ENCODE measurements around the gene BBS9.

BBS9 gene

DNA sequence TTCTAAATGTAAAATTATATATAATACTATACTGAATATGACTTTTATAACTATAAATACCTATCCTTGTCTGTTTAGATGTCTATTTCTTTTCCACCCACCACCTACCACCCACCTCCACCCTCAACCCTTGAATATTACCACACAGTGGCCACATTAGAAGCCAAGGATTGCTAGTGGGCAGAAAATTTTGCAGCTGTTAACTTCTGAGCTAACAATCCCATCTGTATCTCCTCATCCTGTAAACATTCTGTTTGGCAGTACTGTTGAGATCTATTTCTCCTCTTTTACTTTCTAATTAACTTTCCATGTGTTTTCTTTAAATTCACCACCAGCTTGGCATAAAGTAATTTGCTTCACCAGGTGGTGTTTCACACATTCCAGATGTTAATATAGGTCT is 494.9 kb downstream of the BBS9 start:
- TF ChIP-seq, protein P1, sequence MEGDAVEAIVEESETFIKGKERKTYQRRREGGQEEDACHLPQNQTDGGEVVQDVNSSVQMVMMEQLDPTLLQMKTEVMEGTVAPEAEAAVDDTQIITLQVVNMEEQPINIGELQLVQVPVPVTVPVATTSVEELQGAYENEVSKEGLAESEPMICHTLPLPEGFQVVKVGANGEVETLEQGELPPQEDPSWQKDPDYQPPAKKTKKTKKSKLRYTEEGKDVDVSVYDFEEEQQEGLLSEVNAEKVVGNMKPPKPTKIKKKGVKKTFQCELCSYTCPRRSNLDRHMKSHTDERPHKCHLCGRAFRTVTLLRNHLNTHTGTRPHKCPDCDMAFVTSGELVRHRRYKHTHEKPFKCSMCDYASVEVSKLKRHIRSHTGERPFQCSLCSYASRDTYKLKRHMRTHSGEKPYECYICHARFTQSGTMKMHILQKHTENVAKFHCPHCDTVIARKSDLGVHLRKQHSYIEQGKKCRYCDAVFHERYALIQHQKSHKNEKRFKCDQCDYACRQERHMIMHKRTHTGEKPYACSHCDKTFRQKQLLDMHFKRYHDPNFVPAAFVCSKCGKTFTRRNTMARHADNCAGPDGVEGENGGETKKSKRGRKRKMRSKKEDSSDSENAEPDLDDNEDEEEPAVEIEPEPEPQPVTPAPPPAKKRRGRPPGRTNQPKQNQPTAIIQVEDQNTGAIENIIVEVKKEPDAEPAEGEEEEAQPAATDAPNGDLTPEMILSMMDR (IDR thresholded peaks at IDR 0.05; ENCODE audit: control insufficient read depth, extremely low read depth, insufficient read depth): no peak
- no peak for DNase-seq (ENCODE audit: low read depth)
- H3K4me3 ChIP-seq (ENCODE audit: low read depth, low read length): no peak overlapping the region

DNA sequence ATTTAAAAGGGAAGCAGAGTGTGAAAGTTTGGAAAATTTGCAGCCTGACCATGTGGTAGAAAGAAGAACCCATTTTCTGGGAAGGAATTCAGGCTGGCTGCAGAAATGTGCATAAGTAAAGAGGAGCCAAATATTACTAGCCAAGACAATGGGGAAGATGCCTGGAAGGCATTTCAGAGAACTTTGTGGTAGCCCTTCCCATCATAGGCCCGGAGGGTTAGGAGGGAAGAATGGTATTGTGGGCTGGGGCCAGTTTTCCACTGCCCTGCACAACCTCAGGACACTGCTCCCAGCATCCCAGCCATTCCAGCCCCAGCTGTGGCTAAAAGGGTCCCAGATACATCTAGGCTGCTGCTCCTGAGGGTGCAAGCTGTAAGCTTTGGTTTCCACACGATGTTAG is 497.5 kb downstream of the BBS9 start:
- no peak overlapping the region for H3K4me3 ChIP-seq (ENCODE audit: low read depth, low read length)
- DNase-seq (ENCODE audit: low read depth): no peak
- TF ChIP-seq, protein P1 (IDR thresholded peaks at IDR 0.05; ENCODE audit: control insufficient read depth, extremely low read depth, insufficient read depth): no peak

DNA sequence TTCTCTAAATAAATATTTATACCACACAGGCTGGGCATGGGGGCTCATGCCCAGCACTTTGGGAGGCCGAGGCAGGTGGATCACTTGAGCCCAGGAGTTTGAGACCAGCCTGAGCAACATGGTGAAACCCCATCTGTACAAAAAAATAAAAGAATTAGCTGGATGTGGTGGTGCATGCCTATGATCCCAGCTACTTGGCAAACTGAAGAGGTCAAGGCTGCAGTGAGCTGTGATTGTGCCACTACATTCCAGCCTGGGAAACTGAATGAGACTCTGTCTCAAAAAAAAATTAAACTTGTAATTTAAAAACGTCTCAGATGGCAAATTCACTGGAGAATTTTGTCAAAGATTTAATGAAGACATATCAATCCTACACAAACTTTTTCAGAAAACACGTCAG is 498.4 kb downstream of the BBS9 start:
- DNase-seq (ENCODE audit: low read depth): no peak
- no peak overlapping the region for H3K4me3 ChIP-seq (ENCODE audit: low read depth, low read length)
- TF ChIP-seq, protein P1 (IDR thresholded peaks at IDR 0.05; ENCODE audit: control insufficient read depth, extremely low read depth, insufficient read depth): no peak

DNA sequence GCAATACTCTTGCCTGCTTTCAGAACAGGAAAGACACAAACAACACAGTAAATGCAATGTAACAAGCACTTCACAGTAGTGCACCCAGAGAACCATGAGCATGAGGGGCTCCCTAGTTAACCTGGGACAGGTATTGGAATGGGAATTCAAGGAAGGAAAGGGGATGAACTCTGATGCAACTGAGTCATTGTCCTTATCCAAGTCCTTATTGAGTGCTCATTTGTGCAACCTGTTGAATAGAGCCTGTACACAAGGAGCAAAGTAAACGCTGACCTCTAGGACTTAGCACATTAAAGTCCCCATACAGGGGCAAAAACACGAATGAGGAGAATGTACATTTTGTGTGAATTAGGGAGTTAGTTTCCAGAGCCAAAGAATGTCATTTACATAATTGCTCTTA is 499.5 kb downstream of the BBS9 start:
- no peak for DNase-seq (ENCODE audit: low read depth)
- no peak overlapping the region for H3K4me3 ChIP-seq (ENCODE audit: low read depth, low read length)
- TF ChIP-seq, protein P1 (IDR thresholded peaks at IDR 0.05; ENCODE audit: control insufficient read depth, extremely low read depth, insufficient read depth): no peak

DNA sequence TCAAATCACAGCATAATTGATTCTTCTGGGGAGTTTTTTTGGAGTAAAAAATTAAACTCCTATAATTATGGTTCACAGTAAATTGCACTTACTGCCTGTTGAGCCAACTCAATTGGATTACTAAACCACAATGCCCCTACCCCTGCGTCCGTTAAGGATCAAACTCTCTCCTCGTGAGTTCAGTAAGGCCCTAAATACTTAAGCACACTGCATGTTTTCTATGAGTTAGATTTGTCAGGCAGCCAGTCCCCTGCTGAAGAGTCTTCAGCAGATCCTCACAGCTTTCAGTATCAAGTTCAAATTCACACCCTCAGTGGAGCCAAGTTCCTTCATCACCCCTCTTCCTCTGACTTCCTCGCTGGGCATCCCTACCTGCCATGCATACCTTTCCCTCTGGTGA is 501.0 kb downstream of the BBS9 start:
- no peak overlapping the region for H3K4me3 ChIP-seq (ENCODE audit: low read depth, low read length)
- DNase-seq (ENCODE audit: low read depth): no peak
- TF ChIP-seq, protein P1 (IDR thresholded peaks at IDR 0.05; ENCODE audit: control insufficient read depth, extremely low read depth, insufficient read depth): no peak

DNA sequence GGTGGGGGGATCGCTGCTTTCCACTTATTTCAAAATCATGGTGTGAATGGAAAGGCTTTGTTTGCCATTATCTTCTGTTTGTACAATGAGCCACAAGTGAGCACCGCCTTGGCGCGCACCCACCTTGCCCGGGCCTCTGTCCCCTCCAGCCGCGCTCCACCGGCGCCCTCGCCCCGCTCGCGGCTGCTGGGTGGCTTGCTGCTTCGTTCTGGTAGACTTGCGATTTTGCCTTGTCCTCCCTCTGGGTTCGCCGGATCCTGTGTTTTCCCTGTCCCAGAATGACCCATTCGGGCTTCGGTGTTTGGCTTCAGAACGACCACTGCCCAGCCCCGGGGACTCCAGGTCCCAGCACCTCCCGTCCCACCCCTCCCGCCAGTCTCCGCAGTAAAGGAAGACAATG is 503.0 kb downstream of the BBS9 start:
- H3K4me3 ChIP-seq (ENCODE audit: low read depth, low read length): no peak overlapping the region
- TF ChIP-seq, protein P1 (IDR thresholded peaks at IDR 0.05; ENCODE audit: control insufficient read depth, extremely low read depth, insufficient read depth): no peak
- no peak for DNase-seq (ENCODE audit: low read depth)

DNA sequence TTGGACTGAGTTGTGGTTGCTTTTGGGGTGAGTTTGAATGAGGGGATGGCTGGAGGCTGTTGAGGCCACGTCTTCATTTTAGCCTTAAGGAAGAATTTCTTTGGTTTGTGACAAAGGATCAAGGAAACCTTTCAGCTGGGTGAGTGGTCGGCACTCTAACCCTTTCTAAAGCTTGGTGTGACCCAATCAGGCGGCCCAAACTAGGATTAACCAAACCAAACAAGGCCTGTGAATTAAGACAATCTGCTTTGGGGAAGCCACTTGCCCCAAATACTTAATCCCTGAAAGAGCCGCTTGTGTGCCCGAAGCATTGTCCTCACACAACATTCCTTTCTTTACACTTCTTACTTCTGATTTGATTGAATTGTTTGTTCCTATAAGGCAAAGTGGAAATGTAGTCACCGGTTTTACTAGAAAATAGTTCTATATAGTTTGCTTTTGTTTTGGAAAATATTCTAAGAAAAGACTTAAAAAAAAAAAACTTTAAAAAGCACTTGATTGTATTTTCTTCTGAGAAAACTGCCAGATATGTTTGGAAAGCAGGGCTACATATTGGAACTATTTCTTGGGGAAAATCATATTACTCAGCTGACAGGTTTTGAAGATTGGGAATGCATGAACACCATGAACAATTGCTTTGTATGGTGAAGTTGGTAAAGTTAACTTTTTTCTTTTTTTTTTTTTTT is 503.6 kb downstream of the BBS9 start:
- H3K4me3 ChIP-seq (ENCODE audit: low read depth, low read length): no peak overlapping the region
- DNase-seq (ENCODE audit: low read depth): no peak
- TF ChIP-seq, protein P1 (IDR thresholded peaks at IDR 0.05; ENCODE audit: control insufficient read depth, extremely low read depth, insufficient read depth): no peak

Measured in LNCaP clone FGC (cell line).